ENCODE data around the gene RND2. TPM values are rescaled to one million over a fixed set of nuclear protein-coding genes. Genes with fewer than 3 reads are reported as not detected.
A peak's percentile ranks its signal among the peaks of the same experiment; 100 is the strongest.

RND2 gene
- total RNA-seq, 1 donor from 2014 or later: 0.40 TPM

DNA sequence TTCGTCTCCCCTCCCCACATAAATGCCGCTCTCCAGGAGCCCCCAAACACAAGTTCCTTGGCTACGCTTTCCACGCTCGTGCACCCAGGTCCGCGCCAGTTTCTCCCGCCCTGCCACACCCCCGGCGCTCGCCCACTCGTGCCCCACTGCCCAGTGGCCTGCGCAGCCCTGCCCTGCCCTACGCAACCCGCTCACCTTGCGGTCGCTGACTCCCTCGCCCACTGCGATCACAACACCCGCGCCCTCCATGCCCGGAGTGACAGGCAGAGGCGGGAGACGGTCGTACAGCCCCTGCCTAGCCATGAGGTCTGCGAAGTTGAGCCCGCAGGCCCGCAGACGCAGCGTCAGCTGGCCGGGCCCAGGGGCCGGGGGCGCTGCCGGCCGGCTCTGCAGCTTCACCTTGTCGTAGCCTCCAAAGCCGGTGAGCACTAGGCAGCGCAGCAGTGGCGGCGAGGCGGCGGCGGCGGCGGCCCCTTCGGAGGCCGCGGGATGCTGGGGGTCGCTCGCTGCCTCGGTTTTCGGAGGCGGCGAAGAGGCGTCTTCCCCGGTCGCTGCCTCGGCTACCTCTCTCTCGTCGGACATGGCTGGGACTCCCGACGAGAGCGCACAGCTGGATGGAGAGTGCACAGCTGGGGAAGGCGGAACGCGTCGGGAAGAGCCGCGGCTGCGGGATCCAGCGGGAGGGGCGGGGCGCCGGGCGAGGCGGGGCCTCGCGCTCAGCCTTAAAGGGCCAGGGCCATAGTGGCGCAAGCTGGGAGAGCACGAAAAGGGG lies 3.1 kb upstream of the RND2 start, which contains the start of gene VAT1:
VAT1 (minus strand) TSS at position 645 of the 772 bp plus-strand sequence; CDS start at position 582, 63 bp downstream.
- TF ChIP-seq, protein P1, sequence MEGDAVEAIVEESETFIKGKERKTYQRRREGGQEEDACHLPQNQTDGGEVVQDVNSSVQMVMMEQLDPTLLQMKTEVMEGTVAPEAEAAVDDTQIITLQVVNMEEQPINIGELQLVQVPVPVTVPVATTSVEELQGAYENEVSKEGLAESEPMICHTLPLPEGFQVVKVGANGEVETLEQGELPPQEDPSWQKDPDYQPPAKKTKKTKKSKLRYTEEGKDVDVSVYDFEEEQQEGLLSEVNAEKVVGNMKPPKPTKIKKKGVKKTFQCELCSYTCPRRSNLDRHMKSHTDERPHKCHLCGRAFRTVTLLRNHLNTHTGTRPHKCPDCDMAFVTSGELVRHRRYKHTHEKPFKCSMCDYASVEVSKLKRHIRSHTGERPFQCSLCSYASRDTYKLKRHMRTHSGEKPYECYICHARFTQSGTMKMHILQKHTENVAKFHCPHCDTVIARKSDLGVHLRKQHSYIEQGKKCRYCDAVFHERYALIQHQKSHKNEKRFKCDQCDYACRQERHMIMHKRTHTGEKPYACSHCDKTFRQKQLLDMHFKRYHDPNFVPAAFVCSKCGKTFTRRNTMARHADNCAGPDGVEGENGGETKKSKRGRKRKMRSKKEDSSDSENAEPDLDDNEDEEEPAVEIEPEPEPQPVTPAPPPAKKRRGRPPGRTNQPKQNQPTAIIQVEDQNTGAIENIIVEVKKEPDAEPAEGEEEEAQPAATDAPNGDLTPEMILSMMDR (conservative IDR thresholded peaks at IDR 0.05; ENCODE audit: low read depth, low read length): no peak
- no peak for DNase-seq (ENCODE audit: low read depth)
- peak within 1 kb of the TSS; percentile 98 for H3K4me3 ChIP-seq (ENCODE audit: low read depth, low read length)

DNA sequence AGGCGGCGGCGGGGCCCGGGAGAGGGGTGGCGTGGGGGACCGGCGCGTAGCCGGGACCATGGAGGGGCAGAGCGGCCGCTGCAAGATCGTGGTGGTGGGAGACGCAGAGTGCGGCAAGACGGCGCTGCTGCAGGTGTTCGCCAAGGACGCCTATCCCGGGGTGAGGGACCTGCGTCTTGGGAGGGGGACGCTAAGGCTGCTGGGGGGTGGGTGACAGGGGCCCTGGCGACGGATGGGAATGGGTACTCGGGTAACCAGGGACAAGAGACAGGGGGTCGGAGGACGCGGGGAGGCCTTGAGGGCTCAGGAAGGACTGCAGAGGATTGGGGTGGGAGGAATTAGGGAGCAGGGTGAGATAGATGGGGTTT lies 243 bp downstream of the RND2 start:
- no peak for DNase-seq (ENCODE audit: low read depth)
- peak overlapping the region; percentile 34 for H3K4me3 ChIP-seq (ENCODE audit: low read depth, low read length)
- TF ChIP-seq, protein P1 (conservative IDR thresholded peaks at IDR 0.05; ENCODE audit: low read depth, low read length): no peak

DNA sequence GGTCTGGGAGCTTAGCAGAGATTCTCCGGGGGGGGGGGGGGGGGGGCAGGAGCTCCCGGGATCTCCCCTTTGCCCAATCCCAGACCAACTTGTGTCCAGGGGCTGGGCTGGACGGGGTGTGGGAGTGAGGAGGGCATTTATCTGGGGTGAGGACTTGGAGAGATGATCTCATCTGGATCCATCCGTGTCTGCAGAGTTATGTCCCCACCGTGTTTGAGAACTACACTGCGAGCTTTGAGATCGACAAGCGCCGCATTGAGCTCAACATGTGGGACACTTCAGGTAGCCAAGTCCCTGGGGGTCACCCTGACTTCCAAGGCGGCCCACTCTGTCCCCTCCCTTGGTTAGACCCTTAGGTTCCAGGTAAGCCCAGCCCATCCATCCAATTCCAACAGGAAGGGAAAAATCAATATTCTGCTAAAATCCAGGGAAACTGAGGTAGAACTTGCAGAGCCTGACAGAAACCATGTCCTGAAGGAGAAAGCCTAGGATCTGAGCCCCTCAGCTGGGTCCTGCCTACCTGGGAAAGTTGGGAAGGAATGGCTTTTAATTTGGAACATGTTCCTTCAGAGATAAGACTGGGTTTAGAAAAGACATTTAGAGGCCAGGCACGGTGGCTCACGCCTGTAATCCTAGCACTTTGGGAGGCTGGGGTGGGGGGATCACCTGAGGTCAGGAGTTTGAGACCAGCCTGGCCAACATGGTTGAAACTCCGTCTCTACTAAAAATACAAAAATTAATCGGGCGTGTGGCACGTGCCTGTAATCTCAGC lies 921 bp downstream of the RND2 start:
- H3K4me3 ChIP-seq (ENCODE audit: low read depth, low read length): no peak overlapping the region
- TF ChIP-seq, protein P1 (conservative IDR thresholded peaks at IDR 0.05; ENCODE audit: low read depth, low read length): no peak
- DNase-seq (ENCODE audit: low read depth): no peak

DNA sequence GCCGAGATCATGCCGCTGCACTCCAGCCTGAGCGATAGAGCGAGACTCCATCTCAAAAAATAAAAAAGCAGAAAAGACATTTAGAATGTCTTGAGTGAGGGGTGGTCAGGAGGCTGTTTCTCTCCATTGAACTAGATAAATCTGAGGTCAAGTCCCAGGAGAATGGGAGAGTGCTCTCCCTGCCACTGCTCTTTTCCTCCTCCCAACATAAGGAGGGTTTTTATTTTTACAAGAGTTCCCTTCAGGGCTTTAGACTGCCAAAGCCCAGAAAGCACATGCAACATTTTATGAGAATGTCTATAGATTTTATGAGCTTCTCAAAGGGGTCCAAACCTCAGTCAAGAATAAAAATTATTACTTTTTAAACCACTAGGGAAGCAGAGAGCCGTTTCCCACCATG lies 1.6 kb downstream of the RND2 start:
- no peak overlapping the region for H3K4me3 ChIP-seq (ENCODE audit: low read depth, low read length)
- no peak for DNase-seq (ENCODE audit: low read depth)
- TF ChIP-seq, protein P1 (conservative IDR thresholded peaks at IDR 0.05; ENCODE audit: low read depth, low read length): no peak

GRCh38 chr17:43027091-43028032 lies 2.3 kb downstream of the RND2 start:
- no peak for DNase-seq (ENCODE audit: low read depth)
- TF ChIP-seq, protein P1 (conservative IDR thresholded peaks at IDR 0.05; ENCODE audit: low read depth, low read length): no peak
- H3K4me3 ChIP-seq (ENCODE audit: low read depth, low read length): no peak overlapping the region

DNA sequence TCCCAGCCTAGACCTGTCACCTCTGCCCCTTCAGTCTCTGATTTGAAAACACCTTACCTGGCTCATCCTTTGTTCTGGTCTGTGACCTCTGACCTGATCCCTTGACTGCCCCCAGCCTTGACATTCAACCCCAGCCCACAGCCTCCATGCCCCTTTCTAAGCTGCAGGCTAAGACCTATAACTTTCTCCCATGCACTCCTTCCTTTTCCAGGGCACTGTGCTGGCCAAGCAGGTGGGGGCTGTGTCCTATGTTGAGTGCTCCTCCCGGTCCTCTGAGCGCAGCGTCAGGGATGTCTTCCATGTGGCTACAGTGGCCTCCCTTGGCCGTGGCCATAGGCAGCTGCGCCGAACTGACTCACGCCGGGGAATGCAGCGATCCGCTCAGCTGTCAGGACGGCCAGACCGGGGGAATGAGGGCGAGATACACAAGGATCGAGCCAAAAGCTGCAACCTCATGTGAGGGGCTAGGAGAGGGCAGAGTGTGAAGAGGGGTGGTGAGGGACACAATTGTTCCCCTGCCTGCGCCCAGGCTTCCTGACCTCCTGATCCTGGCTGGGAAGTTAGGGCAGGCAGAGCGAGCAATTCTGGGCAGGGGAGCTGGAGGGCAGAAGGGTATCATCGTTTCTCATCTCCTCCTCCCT lies 3.3 kb downstream of the RND2 start:
- no peak overlapping the region for H3K4me3 ChIP-seq (ENCODE audit: low read depth, low read length)
- TF ChIP-seq, protein P1 (conservative IDR thresholded peaks at IDR 0.05; ENCODE audit: low read depth, low read length): no peak
- no peak for DNase-seq (ENCODE audit: low read depth)

Measured in epithelial cell of proximal tubule (primary cell).